Measurements from ENCODE around the gene PLA2G4E. TPM values are rescaled to one million over a fixed set of nuclear protein-coding genes. Genes with fewer than 3 reads are reported as not detected.
A peak's percentile ranks its signal among the peaks of the same experiment; 100 is the strongest.

The PLA2G4E gene
- polyA plus RNA-seq, 1 donor (not counting 4 experiments of a cell fraction or from before 2014, with no cell fraction given), result 3.5 TPM

- Histone ChIP-seq H3K36me3 (ENCODE audit: control insufficient read depth in 2 of 2, extremely low read depth in 1 of 2, insufficient read depth in 2 of 2, low read length in 2 of 2) (peaks cover 12 to 28% of the 10 kb centered on the region in 2 experiments), H3K9me1 (ENCODE audit: control insufficient read depth, extremely low read depth, insufficient read depth, low read length) (no peaks in the 10 kb centered on the region), H4K20me1 (ENCODE audit: control insufficient read depth, extremely low read depth, insufficient read depth, low read length) (no peaks in the 10 kb centered on the region), H3K4me3 (ENCODE audit: control insufficient read depth in 2 of 3, extremely low read depth in 1 of 3, insufficient read depth in 2 of 3, low read depth in 1 of 3, low read length in 3 of 3) (peak overlapping the region in 1 of 3 experiments; percentile 22), H3K9me3 (ENCODE audit: control insufficient read depth, low read depth, low read length) (no peaks in the 10 kb centered on the region), H3K27me3 (ENCODE audit: control insufficient read depth, extremely low read depth, insufficient read depth, low read length) (no peaks in the 10 kb centered on the region), H3K27ac (ENCODE audit: control insufficient read depth, insufficient read depth, low read length) (peak overlapping the region; percentile 8), H3K79me2 (ENCODE audit: control insufficient read depth, insufficient read depth, low read length) (peaks cover 52% of the 10 kb centered on the region), H2AFZ (ENCODE audit: control insufficient read depth, low read length) (no peak overlapping the region), H3K4me2 (ENCODE audit: control insufficient read depth, extremely low read depth, insufficient read depth, low read depth, low read length) (peak overlapping the region; percentile 67), H3K4me1 (ENCODE audit: control insufficient read depth, extremely low read depth, insufficient read depth, low read length) (peaks cover 58% of the 10 kb centered on the region), H3K9ac (ENCODE audit: control insufficient read depth, extremely low read depth, insufficient read depth, low read length) (peak overlapping the region; percentile 6)
- TF ChIP-seq EZH2 (IDR thresholded peaks at IDR 0.05; ENCODE audit: low read length), result no peak
- TF ChIP-seq CTCF (optimal IDR thresholded peaks at IDR 0.05 in 1 of 3, IDR thresholded peaks at IDR 0.05 in 1 of 3, conservative IDR thresholded peaks at IDR 0.05 in 1 of 3; ENCODE audit: extremely low read depth in 1 of 3, insufficient read depth in 2 of 3, low read length in 3 of 3), result no peak
- DNase-seq (ENCODE audit: low read depth, low spot score) (no peak), FAIRE-seq (peak; percentile 100)
- dilution Hi-C loops (cut with MboI; ENCODE audit: extremely low pct_ligation_motif_present, low sequenced_read_pairs), result no loop called here
These were observed 73.9 kb downstream of the PLA2G4E start for GRCh38 chr15:41946970-41947369.

- H3K4me2 ChIP-seq (ENCODE audit: control insufficient read depth, extremely low read depth, insufficient read depth, low read depth, low read length), result no peak overlapping the region
- peaks cover 13 to 36% of the 10 kb centered on the region in 2 experiments for H3K36me3 ChIP-seq (ENCODE audit: control insufficient read depth in 2 of 2, extremely low read depth in 1 of 2, insufficient read depth in 2 of 2, low read length in 2 of 2)
- H3K4me3 ChIP-seq (ENCODE audit: control insufficient read depth in 2 of 3, extremely low read depth in 1 of 3, insufficient read depth in 2 of 3, low read depth in 1 of 3, low read length in 3 of 3), result no peak overlapping the region
- H4K20me1 ChIP-seq (ENCODE audit: control insufficient read depth, extremely low read depth, insufficient read depth, low read length), result no peaks in the 10 kb centered on the region
- FAIRE-seq (peak; percentile 39), DNase-seq (ENCODE audit: low read depth, low spot score) (no peak)
- no peaks in the 10 kb centered on the region for H3K27me3 ChIP-seq (ENCODE audit: control insufficient read depth, extremely low read depth, insufficient read depth, low read length)
- no peak overlapping the region for H3K27ac ChIP-seq (ENCODE audit: control insufficient read depth, insufficient read depth, low read length)
- H3K79me2 ChIP-seq (ENCODE audit: control insufficient read depth, insufficient read depth, low read length), result peaks cover 54% of the 10 kb centered on the region
- H3K9ac ChIP-seq (ENCODE audit: control insufficient read depth, extremely low read depth, insufficient read depth, low read length), result no peak overlapping the region
- TF ChIP-seq EZH2 (IDR thresholded peaks at IDR 0.05; ENCODE audit: low read length) (no peak), CTCF (optimal IDR thresholded peaks at IDR 0.05 in 1 of 3, IDR thresholded peaks at IDR 0.05 in 1 of 3, conservative IDR thresholded peaks at IDR 0.05 in 1 of 3; ENCODE audit: extremely low read depth in 1 of 3, insufficient read depth in 2 of 3, low read length in 3 of 3) (no peak)
- dilution Hi-C loops (cut with MboI; ENCODE audit: extremely low pct_ligation_motif_present, low sequenced_read_pairs), result no loop called here
- no peak overlapping the region for H2AFZ ChIP-seq (ENCODE audit: control insufficient read depth, low read length)
- no peaks in the 10 kb centered on the region for H3K9me3 ChIP-seq (ENCODE audit: control insufficient read depth, low read depth, low read length)
- no peaks in the 10 kb centered on the region for H3K9me1 ChIP-seq (ENCODE audit: control insufficient read depth, extremely low read depth, insufficient read depth, low read length)
- peaks cover 71% of the 10 kb centered on the region for H3K4me1 ChIP-seq (ENCODE audit: control insufficient read depth, extremely low read depth, insufficient read depth, low read length)
These were observed 75.1 kb downstream of the PLA2G4E start for GRCh38 chr15:41945731-41946130.

All from keratinocyte (primary cell).